RWPE2 (cell line): ENCODE measurements around the gene SGSM2.
A peak's percentile ranks its signal among the peaks of the same experiment; 100 is the strongest.

Source experiments
- ATAC-seq: fragments of 200-7000 bp; cut with Tn5 transposase; 3 replicates; pipeline ENCODE4 v1.9.1; 2021; ENCODE audit warnings: low read depth
- DNase-seq: peaks from one replicate; pipeline ENCODE4 v3.0.0-alpha.2; 2020; ENCODE audit warnings: low spot score
- H3K27ac ChIP-seq: fragments of 450-650 bp; 2 replicates; pipeline ENCODE4 v1.5.1; 2017; ENCODE audit warnings: mild to moderate bottlenecking; ENCODE audit not compliant: poor library complexity, severe bottlenecking
- H3K27me3 ChIP-seq: fragments of 250-450 bp; sonication (Bioruptor Pico); 2 replicates; pipeline ENCODE4 v1.5.1; 2021; ENCODE audit warnings: mild to moderate bottlenecking, moderate library complexity; ENCODE audit not compliant: insufficient read depth, poor library complexity, severe bottlenecking
- H3K36me3 ChIP-seq: fragments of 250-450 bp; sonication (Bioruptor Pico); 2 replicates; pipeline ENCODE4 v1.5.1; 2020; ENCODE audit warnings: low read depth, mild to moderate bottlenecking, moderate library complexity
- H3K4me1 ChIP-seq: fragments of 250-450 bp; sonication (Bioruptor Pico); 2 replicates; pipeline ENCODE4 v1.5.1; 2021; ENCODE audit warnings: mild to moderate bottlenecking, moderate library complexity; ENCODE audit not compliant: insufficient read depth, poor library complexity, severe bottlenecking
- H3K4me3 ChIP-seq: fragments of 250-450 bp; sonication (Bioruptor Pico); 2 replicates; pipeline ENCODE4 v1.5.1; 2021; ENCODE audit warnings: mild to moderate bottlenecking, moderate library complexity; ENCODE audit not compliant: severe bottlenecking
- H3K9me3 ChIP-seq: fragments of 250-450 bp; sonication (Bioruptor Pico); 2 replicates; pipeline ENCODE4 v1.5.1; 2021; ENCODE audit warnings: mild to moderate bottlenecking, moderate library complexity; ENCODE audit not compliant: severe bottlenecking
- CTCF ChIP-seq: fragments of 450-650 bp; IDR thresholded peaks from one replicate; pipeline ENCODE4 v1.5.1; 2017; ENCODE audit warnings: mild to moderate bottlenecking, moderate library complexity; ENCODE audit not compliant: poor library complexity, severe bottlenecking

The SGSM2 gene

DNA sequence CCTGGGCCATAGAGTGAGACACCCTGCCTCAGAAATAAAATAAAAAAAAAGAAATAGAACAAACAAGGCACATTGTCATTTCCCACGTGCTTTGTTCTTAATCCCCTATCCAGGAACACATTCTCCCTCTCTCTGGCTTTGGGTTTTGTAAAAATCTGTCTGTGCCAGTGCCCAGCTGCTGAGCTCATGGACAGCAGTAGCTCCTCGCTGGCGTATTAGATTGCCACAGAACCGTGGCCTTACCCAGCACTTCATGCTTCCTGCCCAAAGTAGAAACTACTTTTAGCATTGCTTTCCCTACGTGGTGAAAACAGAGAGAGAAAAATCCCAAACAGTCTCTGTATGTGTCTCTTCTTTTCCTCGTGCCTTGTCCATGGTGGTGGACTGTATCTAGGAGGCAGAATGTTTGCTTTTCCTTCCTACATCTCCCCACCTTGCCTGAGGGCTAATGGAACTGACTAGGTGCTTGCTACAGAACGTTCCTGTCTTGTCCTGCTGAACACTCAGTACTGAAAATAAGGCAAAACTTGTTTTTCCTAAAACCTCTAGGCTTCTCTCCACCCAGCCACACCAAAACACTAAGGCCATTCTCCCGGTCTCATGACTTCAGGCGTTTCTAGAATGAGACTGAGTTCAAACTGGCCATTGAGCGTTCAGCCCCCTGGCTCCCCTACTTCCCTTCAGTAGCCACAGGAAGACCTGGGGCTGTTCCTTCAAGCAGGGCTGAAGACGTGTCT lies 37.4 kb downstream of the SGSM2 start:
- Histone ChIP-seq H3K36me3 (peaks cover 26% of the 10 kb centered on the region), H3K27ac (no peak overlapping the region), H3K4me3 (no peak overlapping the region), H3K27me3 (no peaks in the 10 kb centered on the region), H3K4me1 (no peaks in the 10 kb centered on the region), H3K9me3 (no peaks in the 10 kb centered on the region)
- TF ChIP-seq CTCF, result no peak
- ATAC-seq (peak; percentile 11; the same call in 1 of the 3 replicates), DNase-seq (no peak)

DNA sequence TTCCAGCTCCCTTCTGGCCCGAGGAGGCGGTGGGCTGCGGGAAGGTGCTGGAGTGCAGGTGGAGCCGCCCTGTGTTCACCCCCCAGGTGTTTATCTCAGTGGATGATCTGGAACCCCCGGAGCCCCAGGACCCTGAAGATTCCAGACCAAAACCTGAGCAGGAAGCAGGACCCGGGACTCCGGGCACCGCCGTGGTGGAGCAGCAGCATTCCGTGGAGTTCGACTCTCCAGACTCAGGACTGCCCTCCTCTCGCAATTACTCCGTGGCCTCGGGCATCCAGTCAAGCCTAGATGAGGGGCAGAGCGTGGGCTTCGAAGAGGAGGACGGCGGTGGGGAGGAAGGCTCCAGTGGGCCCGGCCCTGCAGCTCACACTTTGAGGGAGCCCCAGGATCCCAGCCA lies 38.1 kb downstream of the SGSM2 start:
- H3K9me3 ChIP-seq, result no peaks in the 10 kb centered on the region
- DNase-seq, result no peak
- no peak overlapping the region for H3K27ac ChIP-seq
- ATAC-seq, result no peak
- H3K27me3 ChIP-seq, result no peaks in the 10 kb centered on the region
- peaks cover 28% of the 10 kb centered on the region for H3K36me3 ChIP-seq
- no peak for TF ChIP-seq CTCF
- H3K4me3 ChIP-seq, result no peak overlapping the region
- H3K4me1 ChIP-seq, result no peaks in the 10 kb centered on the region

- Histone ChIP-seq H3K4me1 (no peaks in the 10 kb centered on the region), H3K9me3 (no peaks in the 10 kb centered on the region), H3K36me3 (peaks cover 28% of the 10 kb centered on the region), H3K27me3 (no peaks in the 10 kb centered on the region), H3K27ac (no peak overlapping the region), H3K4me3 (no peak overlapping the region)
- TF ChIP-seq CTCF, result no peak
- DNase-seq (no peak), ATAC-seq (no peak)
Measured at GRCh38 chr17:2376107-2376506, 38.8 kb downstream of the SGSM2 start.

DNA sequence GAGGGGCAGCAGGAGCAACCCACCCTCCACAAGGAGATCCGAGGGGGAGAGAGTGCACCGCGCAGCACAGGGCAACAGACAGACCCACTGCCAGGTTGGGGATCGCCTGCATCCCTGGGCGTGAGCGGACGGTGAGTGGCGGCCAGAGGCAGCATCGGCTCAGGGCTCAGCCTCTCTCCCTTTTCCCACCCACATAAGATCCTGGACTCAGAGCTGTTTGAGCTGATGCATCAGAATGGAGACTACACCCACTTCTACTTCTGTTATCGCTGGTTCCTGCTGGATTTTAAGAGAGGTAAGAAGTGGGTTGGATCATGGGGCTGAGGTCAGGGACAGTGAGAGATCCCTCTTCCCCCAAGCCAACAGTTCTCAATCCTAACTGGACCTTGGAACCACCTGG lies 40.4 kb downstream of the SGSM2 start:
- DNase-seq (no peak), ATAC-seq (no peak)
- H3K27me3 ChIP-seq, result no peaks in the 10 kb centered on the region
- no peaks in the 10 kb centered on the region for H3K4me1 ChIP-seq
- no peak for TF ChIP-seq CTCF
- no peak overlapping the region for H3K27ac ChIP-seq
- no peaks in the 10 kb centered on the region for H3K9me3 ChIP-seq
- H3K36me3 ChIP-seq, result peaks cover 26% of the 10 kb centered on the region
- no peak overlapping the region for H3K4me3 ChIP-seq

DNA sequence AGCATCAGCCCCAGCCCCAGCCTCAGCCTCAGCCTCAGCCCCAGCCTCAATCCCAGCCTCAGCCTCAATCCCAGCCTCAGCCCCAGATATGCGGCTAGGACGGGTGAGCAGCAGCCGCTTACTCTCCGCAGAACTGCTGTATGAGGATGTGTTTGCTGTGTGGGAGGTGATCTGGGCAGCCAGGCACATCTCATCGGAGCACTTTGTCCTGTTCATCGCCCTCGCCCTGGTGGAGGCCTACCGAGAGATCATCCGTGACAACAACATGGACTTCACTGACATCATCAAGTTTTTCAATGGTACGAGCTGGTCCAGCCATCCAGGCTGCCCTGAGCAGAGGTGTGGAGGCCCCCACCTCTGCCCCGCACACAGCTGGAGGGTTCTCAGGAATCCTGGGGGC lies 41.6 kb downstream of the SGSM2 start:
- Histone ChIP-seq H3K4me3 (no peak overlapping the region), H3K27me3 (no peaks in the 10 kb centered on the region), H3K27ac (no peak overlapping the region), H3K9me3 (no peaks in the 10 kb centered on the region), H3K36me3 (peaks cover 23% of the 10 kb centered on the region), H3K4me1 (no peaks in the 10 kb centered on the region)
- ATAC-seq (no peak), DNase-seq (no peak)
- TF ChIP-seq CTCF, result no peak
